WERI-Rb-1 (cell line): Measurements from ENCODE around the gene ZNF445.

ENCODE experiments used
- DNase-seq: peaks from one replicate; pipeline ENCODE4 v3.0.0-alpha.2; 2020
- H3K27ac ChIP-seq: fragments of 250-450 bp; sonication (Bioruptor Pico); 2 replicates; pipeline ENCODE4 v1.5.1; 2020; ENCODE audit warnings: mild to moderate bottlenecking, moderate library complexity
- H3K27me3 ChIP-seq: fragments of 250-450 bp; sonication (Bioruptor Pico); 2 replicates; pipeline ENCODE4 v1.5.1; 2021; ENCODE audit warnings: mild to moderate bottlenecking, low read depth, moderate library complexity; ENCODE audit not compliant: insufficient read depth, severe bottlenecking
- H3K36me3 ChIP-seq: fragments of 250-450 bp; sonication (Bioruptor Pico); 2 replicates; pipeline ENCODE4 v1.5.1; 2020; ENCODE audit warnings: mild to moderate bottlenecking, moderate library complexity
- H3K4me3 ChIP-seq: 2 replicates; pipeline ENCODE4 v1.5.1; 2011; ENCODE audit warnings: low read depth, mild to moderate bottlenecking, control low read depth, low read length
- H3K9me3 ChIP-seq: fragments of 250-450 bp; sonication (Bioruptor Pico); 2 replicates; pipeline ENCODE4 v1.5.1; 2021; ENCODE audit warnings: mild to moderate bottlenecking, moderate library complexity; ENCODE audit not compliant: severe bottlenecking
- CTCF ChIP-seq: IDR thresholded peaks from 2 replicates; pipeline ENCODE4 v1.5.1; 2011; ENCODE audit warnings: low read depth, mild to moderate bottlenecking, control low read depth, inconsistent platforms, low read length

Gene ZNF445

DNA sequence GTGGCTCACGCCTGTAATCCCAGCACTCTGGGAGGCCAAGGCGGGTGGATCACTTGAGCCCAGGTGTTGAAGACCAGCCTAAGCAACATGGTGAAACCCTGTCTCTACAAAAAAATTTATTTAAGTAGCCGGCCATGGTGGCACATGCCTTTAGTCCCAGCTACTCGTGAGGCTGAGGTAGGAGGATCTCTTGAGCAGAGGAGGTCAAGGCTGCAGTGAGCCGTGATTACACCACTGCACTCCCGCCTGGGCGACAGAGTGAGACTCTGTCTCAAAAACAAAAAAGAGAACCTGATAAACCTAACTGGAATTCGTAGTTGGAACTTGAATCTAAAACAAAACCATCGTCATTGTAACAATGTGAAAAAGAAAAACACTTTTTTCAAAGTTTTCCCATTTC is 81.8 kb downstream of the ZNF445 start:
- Histone ChIP-seq H3K4me3 (no peak overlapping the region), H3K36me3 (no peaks in the 10 kb centered on the region), H3K9me3 (no peaks in the 10 kb centered on the region), H3K27me3 (no peaks in the 10 kb centered on the region), H3K27ac (no peak overlapping the region)
- no peak for DNase-seq
- TF ChIP-seq CTCF: no peak

GRCh38 chr3:44392489-44392888 is 85.0 kb downstream of the ZNF445 start:
- Histone ChIP-seq H3K9me3 (no peaks in the 10 kb centered on the region), H3K27me3 (no peaks in the 10 kb centered on the region), H3K4me3 (no peak overlapping the region), H3K36me3 (no peaks in the 10 kb centered on the region), H3K27ac (no peak overlapping the region)
- DNase-seq: no peak
- TF ChIP-seq CTCF: no peak

DNA sequence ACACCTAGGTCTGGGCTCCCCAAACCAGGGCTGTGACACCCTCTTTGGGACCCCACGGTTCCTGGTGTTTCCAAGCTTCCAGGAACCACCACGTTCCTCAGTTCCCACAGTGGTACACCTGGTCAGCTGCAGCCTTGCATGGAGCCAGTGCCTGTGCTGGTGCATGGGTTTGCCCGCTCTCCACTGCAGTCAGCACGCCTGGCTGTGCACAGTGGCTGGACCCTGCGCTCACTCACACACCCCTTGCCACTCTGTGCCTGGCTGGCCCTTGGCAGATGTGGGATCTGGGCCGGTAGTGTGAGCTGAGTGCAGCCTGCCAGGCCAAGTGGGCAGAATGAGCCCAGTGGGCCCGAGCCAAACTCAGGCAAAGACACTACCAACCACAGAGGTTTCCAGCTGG is 90.1 kb downstream of the ZNF445 start:
- H3K9me3 ChIP-seq: no peaks in the 10 kb centered on the region
- TF ChIP-seq CTCF: no peak
- DNase-seq: no peak

More for the DNA sequence above, 90.1 kb downstream of the ZNF445 start:
- no peak overlapping the region for H3K27ac ChIP-seq
- H3K4me3 ChIP-seq: no peak overlapping the region
- no peaks in the 10 kb centered on the region for H3K36me3 ChIP-seq
- H3K27me3 ChIP-seq: no peaks in the 10 kb centered on the region
